AG04449 (cell line): ENCODE data around the gene ANKFN1.
"Not testable (repeated sequence)": the region's sequence is repeated elsewhere in the genome, so short reads cannot be mapped to it uniquely, and the experiment has no call there.

Experiments used
- CTCF ChIA-PET: fragments of 350-600 bp; formaldehyde crosslinking; extraction: SDS; loops from one replicate; lab custom pipeline; 2021; ENCODE audit warnings: antibody characterized with exemption; lab: Yijun Ruan, JAX
- POLR2A ChIA-PET: fragments of 400-600, 350-600 bp; formaldehyde crosslinking; extraction: SDS; loops from one replicate; lab custom pipeline; 2020; ENCODE audit warnings: antibody characterized with exemption, inconsistent platforms; lab: Yijun Ruan, JAX
- DNase-seq: peaks from one replicate; pipeline ENCODE4 v3.0.0-alpha.2; 2010; ENCODE audit warnings: low read depth, low spot score
- H3K4me3 ChIP-seq: 2 replicates; pipeline ENCODE4 v1.5.1; 2011; ENCODE audit warnings: low read depth, mild to moderate bottlenecking, control low read depth, low read length
- TF ChIP-seq, protein P1 (sequence below): IDR thresholded peaks from one replicate; pipeline ENCODE4 v1.5.1; 2011; ENCODE audit warnings: mild to moderate bottlenecking, moderate library complexity, low read length, control low read depth, inconsistent platforms; ENCODE audit not compliant: insufficient read depth; ENCODE audit errors: missing control alignments

Gene ANKFN1

DNA sequence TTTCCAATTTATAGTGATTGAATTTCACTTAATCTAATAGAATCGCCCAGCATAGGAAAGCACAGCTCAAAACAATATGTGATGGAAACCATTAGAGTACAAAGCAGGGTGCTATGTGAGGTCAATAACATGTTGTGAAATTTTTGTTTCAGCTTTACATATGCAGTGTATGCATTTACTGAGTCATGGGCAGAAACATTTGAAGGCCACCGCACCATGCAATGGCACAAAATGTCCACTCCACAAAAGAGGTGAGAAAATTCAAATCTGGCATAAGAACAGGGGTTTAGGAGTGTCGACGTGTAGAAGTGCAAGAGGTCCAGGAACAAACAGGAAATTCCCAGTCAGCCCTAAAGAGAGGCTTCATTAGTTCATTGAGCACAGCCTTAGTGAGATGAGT is 131.2 kb downstream of the ANKFN1 start:
- CTCF ChIA-PET: no interaction called here
- no peak overlapping the region for H3K4me3 ChIP-seq
- no peak for DNase-seq
- POLR2A ChIA-PET: no interaction called here
- TF ChIP-seq, protein P1, sequence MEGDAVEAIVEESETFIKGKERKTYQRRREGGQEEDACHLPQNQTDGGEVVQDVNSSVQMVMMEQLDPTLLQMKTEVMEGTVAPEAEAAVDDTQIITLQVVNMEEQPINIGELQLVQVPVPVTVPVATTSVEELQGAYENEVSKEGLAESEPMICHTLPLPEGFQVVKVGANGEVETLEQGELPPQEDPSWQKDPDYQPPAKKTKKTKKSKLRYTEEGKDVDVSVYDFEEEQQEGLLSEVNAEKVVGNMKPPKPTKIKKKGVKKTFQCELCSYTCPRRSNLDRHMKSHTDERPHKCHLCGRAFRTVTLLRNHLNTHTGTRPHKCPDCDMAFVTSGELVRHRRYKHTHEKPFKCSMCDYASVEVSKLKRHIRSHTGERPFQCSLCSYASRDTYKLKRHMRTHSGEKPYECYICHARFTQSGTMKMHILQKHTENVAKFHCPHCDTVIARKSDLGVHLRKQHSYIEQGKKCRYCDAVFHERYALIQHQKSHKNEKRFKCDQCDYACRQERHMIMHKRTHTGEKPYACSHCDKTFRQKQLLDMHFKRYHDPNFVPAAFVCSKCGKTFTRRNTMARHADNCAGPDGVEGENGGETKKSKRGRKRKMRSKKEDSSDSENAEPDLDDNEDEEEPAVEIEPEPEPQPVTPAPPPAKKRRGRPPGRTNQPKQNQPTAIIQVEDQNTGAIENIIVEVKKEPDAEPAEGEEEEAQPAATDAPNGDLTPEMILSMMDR: no peak

DNA sequence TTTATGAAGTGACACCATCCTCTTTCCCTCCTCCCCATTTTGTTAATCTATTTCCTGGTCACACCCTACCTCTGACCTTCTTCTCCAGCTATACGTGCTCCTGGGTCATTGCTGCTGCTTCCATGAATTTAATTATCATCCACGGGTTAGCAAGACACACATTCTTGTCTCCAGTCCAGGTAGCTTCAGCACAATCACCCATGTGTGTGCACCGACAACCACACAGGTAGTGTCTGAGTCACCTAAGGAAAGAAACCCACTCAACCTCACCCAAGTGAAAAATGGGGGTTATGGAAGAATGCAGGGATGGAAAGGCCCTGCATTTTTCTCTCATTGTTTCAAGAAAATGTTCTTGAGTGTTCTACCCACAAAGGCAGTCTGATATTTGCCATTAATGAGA is 135.5 kb downstream of the ANKFN1 start:
- CTCF ChIA-PET: interaction anchor here (0.9 kb wide), 1 partner anchor 22 kb away, joined by 3 read pairs; no protein-coding TSS in a partner anchor
- POLR2A ChIA-PET, H3K4me3 ChIP-seq, DNase-seq: not testable (repeated sequence)

DNA sequence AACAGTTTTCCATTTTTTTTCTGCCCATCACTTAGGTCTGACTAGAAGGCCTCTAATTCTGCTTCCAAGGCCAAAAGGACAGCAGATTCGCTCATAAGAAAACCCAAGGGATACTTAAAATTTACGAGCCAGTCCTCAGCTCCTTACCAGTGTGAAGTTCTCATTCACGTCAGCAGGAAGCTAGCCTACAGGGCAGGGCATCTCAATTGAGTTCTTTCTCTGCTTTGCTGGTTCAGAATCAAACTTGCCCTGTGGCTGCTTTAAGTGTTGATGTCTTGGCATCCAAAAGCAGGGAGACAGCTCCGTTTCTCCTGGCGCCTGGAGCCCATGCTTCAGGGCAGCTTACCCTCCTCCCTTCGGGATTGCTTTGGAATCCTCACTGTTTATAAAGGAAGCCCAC is 136.0 kb downstream of the ANKFN1 start:
- POLR2A ChIA-PET: no interaction called here

DNA sequence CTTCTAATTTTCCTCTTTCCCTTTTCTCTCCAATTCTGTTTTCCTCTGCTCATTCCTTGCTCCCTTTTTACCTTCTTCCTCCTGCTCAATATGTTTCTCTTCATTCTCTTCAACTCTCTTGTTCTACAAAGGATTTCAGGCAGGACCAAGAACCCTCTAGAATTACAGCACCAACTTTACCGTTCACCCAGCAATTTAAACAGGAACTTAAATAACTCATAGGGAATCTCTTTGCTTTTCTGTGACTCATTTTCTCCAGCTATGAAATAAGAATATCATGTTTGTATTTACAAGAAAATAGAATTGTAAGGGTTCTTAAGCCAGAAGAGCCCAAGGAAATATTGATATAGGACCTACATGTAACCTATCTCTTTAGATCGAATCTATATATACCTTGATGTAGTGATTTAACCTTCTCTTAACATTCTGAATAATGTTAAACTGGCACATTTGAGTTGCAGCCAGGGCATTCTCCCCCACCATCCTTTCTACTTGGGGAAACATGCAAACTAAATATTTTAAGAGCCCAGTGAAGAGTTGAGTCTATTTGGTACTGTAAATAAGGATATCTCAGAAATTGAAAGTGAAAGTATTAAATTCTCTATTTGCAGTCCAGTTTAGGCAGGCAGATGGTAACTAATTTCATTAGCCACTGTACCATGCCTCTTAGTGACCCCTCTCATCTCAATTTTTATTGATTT is 137.0 kb downstream of the ANKFN1 start:
- no peak for DNase-seq
- TF ChIP-seq, protein P1: no peak
- no peak overlapping the region; the same call in 1 of the 2 replicates for H3K4me3 ChIP-seq
- CTCF ChIA-PET: no interaction called here
- POLR2A ChIA-PET: no interaction called here

More for the DNA sequence above, 136.0 kb downstream of the ANKFN1 start:
- no peak for DNase-seq
- CTCF ChIA-PET: interaction anchor here (0.9 kb wide), 1 partner anchor 22 kb away, joined by 3 read pairs; no protein-coding TSS in a partner anchor
- TF ChIP-seq, protein P1: no peak
- H3K4me3 ChIP-seq: no peak overlapping the region

DNA sequence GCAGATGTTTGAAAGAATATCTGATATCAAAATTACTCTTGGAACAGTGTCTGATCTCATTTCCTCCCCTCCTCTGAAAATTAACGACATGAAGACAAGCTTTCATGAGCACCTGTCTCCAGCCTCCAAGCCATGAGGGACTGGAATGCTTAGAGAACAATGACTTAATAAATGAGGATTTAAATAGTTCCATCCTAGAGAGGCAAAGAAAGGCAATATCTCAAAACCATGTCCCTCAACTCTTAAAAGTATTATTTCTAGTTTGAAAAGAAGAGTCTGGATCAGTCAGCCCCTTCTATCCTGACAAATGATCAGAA is 137.5 kb downstream of the ANKFN1 start:
- TF ChIP-seq, protein P1: no peak
- DNase-seq: no peak
- ChIA-PET CTCF (no interaction called here), POLR2A (no interaction called here)
- H3K4me3 ChIP-seq: no peak overlapping the region

DNA sequence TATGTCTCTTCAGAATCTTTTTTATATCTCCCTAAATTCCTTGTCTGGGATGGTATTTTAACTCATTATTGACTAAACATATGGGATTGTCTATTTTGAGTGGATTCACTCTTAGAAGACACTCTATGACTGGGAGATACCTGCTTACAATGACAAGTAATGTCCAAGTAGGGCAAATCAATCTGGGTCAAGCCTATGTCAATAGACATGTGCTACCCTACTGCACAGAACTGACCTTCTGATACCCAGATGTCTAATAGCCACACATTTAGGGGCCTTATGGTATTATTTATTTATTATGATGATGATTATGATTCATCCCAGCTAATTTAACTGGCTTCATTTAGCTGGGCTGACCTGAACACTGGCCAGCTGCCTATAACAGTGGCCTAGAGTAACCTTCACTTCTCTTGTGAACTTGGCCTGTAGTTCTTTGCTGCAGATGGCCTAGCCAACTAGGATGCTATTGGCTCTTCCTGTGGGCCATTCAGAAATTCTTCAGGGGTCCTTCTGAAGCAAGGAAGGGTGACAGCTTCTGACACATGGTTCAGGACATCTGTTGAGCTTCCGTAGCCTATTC is 138.0 kb downstream of the ANKFN1 start:
- ChIA-PET POLR2A (no interaction called here), CTCF (no interaction called here)
- no peak for DNase-seq
- H3K4me3 ChIP-seq: no peak overlapping the region
- TF ChIP-seq, protein P1: no peak
